GM19351 (cell line): ENCODE data around the gene ARFIP2.
"Not testable (repeated sequence)": the region's sequence is repeated elsewhere in the genome, so short reads cannot be mapped to it uniquely, and the experiment has no call there.

ENCODE experiments used
- ATAC-seq: cut with Tn5 transposase; IDR thresholded peaks from one replicate; pipeline ENCODE4 v1.9.1; 2021; ENCODE audit warnings: mild to moderate bottlenecking, moderate library complexity; ENCODE audit not compliant: unreplicated experiment

Gene ARFIP2

GRCh38 chr11:6481012-6481923 is at the start of gene ARFIP2, which contains the start of gene TIMM10B:
ARFIP2 (minus strand) TSS chr11:6481331; CDS start chr11:6480421, 910 bp downstream.
TIMM10B (plus strand) TSS chr11:6481501; CDS start chr11:6481517, 16 bp downstream.
- peak; percentile 99 for ATAC-seq

DNA sequence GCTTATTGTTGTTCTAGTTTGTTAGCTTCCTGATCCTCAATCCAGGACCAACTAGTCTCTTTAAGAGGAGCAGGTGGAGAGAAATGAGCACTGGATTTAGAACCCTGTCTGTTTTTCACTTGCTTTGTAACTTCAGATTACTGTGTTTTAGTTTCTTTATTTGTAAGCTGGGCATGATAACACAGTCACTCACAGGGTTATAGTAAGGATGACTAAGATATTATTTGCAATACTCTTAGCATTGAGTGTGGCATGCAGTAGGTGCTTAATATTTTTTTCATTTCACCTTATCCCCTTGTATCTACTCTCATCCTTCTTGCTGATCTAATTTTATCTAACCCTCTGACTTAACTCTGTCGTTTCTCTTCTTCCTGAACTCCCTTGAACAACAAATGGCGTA is 49.7 kb upstream of the ARFIP2 start:
- ATAC-seq: no peak

GRCh38 chr11:6529266-6529665 is 48.1 kb upstream of the ARFIP2 start:
- ATAC-seq: no peak

DNA sequence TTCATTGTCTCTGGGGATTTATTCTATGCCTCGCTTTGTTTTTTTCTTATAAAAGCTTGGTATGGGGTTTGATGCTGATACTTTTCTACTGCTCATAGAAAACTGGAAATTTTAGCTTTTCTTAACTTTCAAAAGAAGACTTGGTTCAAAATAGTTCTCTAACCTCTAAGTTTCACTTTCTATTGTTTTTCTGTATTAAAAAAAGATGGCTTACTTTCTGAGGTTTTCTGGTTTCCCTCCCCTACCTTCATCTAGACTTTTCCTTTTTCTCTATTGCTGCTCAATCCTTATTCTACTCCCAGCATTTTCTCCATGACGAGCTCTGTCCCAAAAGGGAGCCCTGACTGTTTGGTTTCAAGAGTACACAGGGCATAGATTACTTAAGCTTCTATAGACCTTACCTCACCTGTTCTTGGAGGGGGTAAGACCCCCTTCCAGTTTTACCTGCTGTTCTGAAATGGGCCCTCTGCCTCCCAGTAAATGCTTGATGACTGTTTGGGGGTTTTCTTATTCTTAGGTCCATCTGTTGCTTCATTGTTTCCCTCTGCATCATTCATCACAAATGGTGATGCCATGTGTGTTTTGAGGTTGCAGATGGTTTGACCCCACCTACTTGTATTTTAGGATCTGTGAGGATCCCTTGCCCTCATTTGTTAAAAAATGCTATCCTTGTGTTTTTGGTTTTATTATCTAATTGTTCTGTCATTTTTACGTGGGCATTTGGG is 45.4 kb upstream of the ARFIP2 start:
- peak; percentile 74 for ATAC-seq

DNA sequence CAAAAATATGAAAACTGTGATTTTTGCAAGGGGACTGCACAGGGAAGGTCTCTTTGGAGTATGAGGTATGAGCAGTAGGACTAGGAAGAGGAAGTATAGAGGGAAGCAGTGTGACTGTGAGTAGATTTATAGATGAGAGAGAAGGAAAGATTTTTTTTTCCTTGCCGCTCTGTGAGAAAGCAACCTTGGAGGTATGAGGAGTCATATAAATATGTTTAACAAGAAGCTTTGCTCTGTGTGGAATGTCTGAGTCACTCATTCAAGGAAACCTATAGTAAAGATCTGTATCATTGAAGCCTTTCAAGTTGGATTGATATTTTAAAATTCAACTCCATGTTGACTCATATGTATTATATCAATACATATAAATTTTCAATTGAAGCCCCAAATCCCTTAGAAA is 42.1 kb upstream of the ARFIP2 start:
- ATAC-seq: no peak

DNA sequence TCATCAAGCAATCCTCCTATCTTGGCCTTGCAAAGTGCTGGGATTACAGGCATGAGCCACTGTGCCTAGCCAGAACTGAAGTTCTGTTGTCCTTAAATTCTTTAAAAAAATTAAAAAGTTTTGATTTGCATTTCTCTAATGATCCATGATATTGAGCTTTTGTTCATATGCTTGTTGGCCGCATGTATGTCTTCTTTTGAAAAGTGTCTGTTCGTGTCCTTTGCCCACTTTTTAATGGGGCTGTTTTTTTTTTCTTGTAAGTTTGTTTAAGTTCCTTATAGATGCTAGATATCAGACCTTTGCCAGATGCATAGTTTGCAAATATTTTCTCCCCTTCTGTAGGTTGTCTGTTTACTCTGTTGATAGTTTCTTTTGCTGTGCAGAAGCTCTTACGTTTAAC is 40.8 kb upstream of the ARFIP2 start:
- not testable (repeated sequence) for ATAC-seq

GRCh38 chr11:6520265-6520664 is 39.1 kb upstream of the ARFIP2 start:
- ATAC-seq: no peak

GRCh38 chr11:6516865-6517264 is 35.7 kb upstream of the ARFIP2 start:
- ATAC-seq: no peak

DNA sequence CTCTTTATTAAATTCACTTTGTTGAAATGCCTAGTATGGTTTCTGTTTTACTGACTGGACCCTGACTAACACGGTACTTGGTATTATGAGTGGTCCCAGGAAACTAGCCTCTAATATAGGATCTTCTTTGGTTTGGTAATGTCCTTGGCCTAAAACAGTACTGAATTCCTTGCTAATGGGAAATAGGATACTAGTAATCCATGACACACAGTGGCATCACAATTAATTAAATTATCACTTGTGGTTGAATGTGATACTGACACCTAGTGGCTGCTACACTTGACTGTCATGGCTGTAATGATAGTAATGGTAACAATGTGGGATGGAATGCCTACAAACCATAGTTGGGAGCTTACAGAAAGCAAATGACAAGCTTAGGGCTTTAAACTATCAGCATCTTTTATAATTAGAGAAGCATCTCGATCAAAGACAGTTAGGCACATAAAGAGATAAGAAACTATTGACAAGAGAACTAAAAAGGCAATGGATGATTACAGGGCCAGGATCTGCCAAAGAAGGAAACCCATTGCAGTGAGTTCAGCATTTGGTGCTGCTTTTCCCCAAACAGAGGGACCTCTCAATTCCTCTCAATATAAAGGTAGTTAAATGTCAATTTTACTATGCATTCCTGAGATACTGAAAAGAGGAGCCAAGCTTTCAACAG is 24.6 kb upstream of the ARFIP2 start:
- peak; percentile 57 for ATAC-seq

- ATAC-seq: no peak
Measured at GRCh38 chr11:6504166-6504565, 23.0 kb upstream of the ARFIP2 start.

- ATAC-seq: no peak
Measured at GRCh38 chr11:6502382-6502781, 21.3 kb upstream of the ARFIP2 start.

- no peak for ATAC-seq
Measured at GRCh38 chr11:6498544-6498943, 17.4 kb upstream of the ARFIP2 start.

DNA sequence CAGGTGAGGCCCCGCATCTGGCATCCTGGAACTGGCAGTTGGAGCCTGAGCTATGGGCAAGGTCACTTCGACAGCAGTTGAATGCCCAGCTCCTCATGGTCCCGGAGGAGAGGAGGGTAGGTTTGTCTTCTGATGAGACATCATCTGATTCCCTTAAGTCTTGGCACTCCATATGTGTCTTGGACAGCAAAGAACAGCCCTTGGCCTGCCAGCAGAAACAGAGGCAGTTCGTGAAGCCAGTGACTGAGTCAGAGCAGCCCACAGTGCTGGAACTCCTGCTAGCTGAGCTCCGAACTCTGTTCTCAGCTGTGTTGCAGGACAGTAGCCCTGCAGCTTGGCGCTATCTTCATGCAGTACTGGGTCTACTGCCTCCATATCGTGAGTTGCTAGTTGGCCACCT is 17.0 kb upstream of the ARFIP2 start:
- ATAC-seq: no peak

DNA sequence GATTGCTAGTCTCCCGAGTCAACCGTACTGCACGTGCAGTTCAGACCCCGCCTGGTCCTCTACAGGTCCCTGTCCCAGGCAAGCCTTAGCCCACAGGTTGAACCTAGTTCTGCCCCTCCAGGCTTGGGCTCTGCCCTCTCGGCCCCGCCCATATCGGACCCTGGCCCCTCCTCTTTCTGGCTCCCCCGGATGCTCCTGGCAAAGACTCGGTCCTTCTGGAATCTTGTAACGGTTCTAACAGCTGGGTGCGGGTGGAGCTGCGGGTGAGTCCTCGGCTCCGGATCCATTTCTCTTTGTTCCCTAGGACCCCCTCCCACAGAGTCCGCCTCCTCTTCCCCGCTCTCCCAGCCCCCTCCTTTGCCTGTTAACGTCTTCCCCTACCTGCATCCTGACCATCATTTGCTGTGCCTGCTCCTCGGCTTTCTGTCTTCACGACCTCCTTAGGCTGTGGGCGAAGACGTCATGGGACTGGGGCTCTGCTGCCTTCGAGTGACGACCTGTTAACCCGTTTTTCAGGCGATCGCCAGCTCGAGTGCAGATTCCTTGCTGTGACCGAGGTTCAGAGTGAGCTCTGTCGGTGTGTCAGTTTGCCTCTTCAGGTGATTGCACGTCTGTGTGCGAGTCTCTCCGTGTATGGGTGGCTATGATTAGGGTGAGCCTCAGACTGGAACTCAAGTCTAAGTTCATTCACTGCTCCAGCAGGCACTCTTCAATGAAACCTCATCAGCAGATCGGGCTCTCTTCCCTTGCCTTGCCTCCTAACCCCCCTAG is 16.1 kb upstream of the ARFIP2 start, which contains the start of gene DNHD1:
TSS of gene DNHD1 (plus strand) at position 212 of the 771 bp plus-strand sequence. CDS start 936 bp downstream, outside the sequence.
- no peak for ATAC-seq

GRCh38 chr11:6489306-6489705 is 8.2 kb upstream of the ARFIP2 start:
- no peak for ATAC-seq

- no peak for ATAC-seq
Measured at GRCh38 chr11:6488821-6489220, 7.7 kb upstream of the ARFIP2 start.

DNA sequence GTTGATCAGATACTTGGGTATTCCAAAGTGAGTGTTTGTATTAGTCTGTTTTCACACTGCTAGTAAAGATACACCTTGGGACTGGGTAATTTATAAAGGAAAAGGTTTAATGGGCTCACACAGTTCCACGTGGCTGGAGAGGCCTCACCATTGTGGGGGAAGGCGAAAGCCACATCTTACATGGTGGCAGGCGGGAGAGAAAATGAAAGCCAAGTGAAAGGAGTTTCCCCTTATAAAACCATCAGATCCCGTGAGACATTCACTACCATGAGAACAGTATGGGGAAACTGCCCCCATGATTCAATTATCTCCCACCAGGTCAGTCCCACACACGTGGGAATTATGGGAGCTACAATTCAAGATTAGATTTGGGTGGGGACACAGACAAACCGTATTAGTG is 7.2 kb upstream of the ARFIP2 start:
- no peak for ATAC-seq

GRCh38 chr11:6486938-6487337 is 5.8 kb upstream of the ARFIP2 start:
- no peak for ATAC-seq

DNA sequence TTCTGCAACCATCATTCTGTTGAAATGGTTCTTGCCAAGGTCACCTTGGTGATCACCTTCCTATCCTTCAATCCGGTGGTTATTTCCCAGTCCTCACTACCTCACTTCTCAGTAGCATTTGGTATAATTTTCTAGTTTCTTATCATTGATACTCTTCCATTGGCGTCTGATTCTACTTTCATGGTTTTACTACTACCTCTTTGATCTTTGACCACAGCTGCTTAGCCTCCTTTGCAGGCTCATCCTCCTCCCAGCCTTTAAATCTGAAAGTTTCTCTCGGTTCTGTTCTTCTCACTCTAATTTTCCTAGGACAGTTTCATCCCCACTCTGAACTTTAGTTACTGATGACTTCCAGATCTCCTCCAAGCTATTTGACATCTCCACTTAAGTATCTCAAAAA is 5.1 kb upstream of the ARFIP2 start:
- ATAC-seq: no peak

- no peak for ATAC-seq
Measured at GRCh38 chr11:6485661-6486060, 4.5 kb upstream of the ARFIP2 start.

GRCh38 chr11:6483015-6483414 is 1.9 kb upstream of the ARFIP2 start:
- ATAC-seq: no peak
